ENCODE results near the gene CDC6.

CDC6 gene

GRCh38 chr17:40287494-40288369, at the start of gene CDC6:
CDC6 (plus strand) TSS chr17:40287879; CDS start chr17:40289421, 1,542 bp downstream.
- peak; percentile 100 for DNase-seq (ENCODE audit: low spot score)

- DNase-seq (ENCODE audit: low spot score): no peak
Measured at GRCh38 chr17:40241252-40241834, 46.3 kb upstream of the CDC6 start.

- no peak for DNase-seq (ENCODE audit: low spot score)
Measured at GRCh38 chr17:40242774-40243173, 44.9 kb upstream of the CDC6 start.

- DNase-seq (ENCODE audit: low spot score): no peak
Measured at GRCh38 chr17:40243761-40244160, 43.9 kb upstream of the CDC6 start.

DNA sequence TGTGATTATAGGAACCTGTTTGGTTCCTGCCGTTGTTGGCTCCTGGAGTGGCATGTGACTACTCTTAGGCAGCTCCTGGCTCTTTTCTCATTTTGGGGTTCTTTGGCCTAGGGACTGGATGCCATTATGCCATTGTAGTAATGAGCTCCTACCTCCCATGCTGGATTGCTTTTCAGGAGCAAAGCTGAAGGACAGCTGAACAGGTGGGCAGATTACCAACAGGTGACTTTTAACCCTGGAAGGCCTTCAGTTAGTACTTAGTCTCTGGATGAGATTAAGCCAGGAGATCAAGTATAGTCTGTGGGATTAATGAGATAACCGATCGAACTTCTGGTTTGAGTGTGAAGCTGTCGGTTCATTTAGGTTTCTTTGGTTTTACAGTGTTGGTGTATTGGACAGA, 43.4 kb upstream of the CDC6 start:
- DNase-seq (ENCODE audit: low spot score): no peak

GRCh38 chr17:40247926-40248495, 39.7 kb upstream of the CDC6 start:
- DNase-seq (ENCODE audit: low spot score): no peak

DNA sequence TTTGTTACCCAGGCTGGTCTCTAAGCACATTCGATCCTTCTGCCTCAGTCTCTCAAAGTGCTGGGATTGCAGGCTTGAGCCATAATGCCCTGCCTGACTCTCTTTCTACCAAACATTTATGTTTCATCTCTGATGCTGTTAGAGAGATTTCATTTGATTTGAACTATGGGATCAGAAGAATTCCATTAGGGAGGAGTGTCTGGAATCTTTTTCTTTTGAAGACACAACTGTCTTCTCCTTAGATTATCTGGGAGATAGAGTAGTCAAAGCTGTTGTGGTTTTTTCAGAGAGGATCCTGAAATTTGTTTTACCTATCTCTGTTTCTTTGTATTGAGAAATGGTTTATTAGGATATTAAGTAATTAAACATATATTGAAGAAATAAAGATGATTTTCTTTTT, 39.2 kb upstream of the CDC6 start:
- no peak for DNase-seq (ENCODE audit: low spot score)

DNA sequence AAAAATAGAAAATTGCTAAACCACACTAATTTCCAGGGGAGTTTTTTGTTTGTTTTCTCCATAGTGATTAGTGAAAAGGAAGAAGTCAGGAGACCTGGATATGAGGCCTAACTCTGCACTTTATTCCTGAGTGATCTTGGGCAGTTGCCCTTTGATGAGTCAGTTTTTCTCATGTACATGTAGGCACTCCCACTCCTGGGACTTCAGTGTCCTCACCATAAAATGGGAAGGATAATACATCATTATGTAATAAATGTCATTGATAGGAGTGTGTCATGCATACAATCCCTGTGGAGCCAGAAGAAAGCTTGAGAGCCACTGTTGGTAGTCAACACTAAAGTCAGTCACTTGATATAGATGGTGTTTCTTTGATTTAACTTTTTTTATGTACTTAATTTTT, 36.1 kb upstream of the CDC6 start:
- DNase-seq (ENCODE audit: low spot score): no peak

- DNase-seq (ENCODE audit: low spot score): no peak
Measured at GRCh38 chr17:40253565-40253964, 34.1 kb upstream of the CDC6 start.

DNA sequence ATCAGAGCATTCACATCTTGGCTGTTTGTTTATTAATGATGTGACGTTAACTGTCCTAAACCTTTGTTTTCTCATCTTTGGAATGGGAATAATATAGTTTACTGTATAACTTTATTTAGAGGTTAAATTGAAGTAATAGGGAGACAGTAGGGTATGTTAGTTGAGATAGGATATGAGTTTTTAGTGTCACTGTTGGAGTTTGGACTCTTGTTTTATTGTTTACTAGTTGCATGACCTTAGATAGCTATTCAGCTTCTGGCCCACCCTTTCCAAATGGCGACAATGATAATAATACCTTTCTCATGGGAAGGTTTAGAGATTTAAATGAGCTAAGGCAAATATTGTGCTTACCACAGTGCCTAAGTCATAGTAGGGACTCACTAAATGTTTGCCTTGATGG, 28.2 kb upstream of the CDC6 start:
- DNase-seq (ENCODE audit: low spot score): no peak

GRCh38 chr17:40260528-40260927, 27.2 kb upstream of the CDC6 start:
- DNase-seq (ENCODE audit: low spot score): no peak

GRCh38 chr17:40264458-40265185, 23.1 kb upstream of the CDC6 start:
- no peak for DNase-seq (ENCODE audit: low spot score)

DNA sequence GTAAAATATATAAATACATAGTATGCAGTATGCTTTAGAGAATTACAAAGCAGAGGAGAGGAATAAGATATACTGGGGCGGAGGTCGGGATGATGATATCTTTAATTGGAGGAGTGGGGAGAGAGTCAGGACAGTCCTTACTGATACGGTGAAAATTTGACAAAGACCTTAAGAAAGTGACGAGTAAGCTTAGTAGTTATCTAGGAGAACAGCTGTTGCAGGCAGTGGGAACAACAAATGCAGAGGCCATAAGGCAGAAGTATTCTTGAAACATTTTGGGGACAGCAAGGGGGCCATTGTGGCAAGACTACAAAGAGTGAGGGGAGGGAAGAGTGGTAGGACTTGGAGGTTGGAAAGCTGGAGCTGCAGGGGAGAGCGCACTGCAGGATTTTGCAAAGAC, 22.3 kb upstream of the CDC6 start:
- no peak for DNase-seq (ENCODE audit: low spot score)

DNA sequence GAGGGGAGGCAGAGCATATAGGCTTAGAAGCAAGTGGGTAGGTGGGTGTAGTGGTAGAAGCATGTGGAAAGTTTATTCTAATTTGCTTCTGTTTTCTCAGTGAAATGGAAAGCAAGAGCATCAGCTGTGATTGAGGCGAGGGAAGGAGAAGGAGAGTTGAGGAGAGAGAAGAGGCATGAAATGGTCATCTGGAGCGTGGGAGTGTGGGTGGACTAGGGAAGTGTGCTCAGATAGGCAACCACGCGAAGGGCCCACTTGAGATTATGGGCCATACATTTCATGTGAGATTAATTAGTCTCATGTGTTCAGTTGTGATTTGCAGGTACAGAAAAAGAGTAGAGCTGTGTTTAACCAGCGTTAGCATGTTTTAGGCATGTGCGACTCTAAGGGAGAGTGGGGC, 20.8 kb upstream of the CDC6 start:
- DNase-seq (ENCODE audit: low spot score): no peak

- no peak for DNase-seq (ENCODE audit: low spot score)
Measured at GRCh38 chr17:40268141-40268712, 19.5 kb upstream of the CDC6 start.

- DNase-seq (ENCODE audit: low spot score): no peak
Measured at GRCh38 chr17:40278414-40278813, 9.3 kb upstream of the CDC6 start.

DNA sequence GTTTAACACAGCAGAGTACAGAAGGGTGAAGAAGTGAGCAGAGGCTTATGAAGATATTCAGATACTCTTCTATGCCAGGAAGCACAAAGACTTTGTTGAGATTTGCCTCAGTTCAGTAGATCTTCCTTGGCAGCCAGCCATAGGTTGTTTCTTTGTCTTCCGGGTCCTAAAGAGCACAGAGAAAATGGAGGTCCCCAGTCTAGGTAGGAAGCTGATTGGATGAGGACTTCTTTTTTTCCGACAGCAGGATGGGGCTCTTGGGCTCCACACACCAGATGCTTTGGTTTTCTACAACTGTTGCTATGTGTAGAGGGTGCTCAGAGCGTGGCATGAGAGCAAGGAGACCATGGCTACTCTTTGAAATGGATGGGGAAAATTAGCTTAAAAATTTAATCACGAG, 8.3 kb upstream of the CDC6 start:
- no peak for DNase-seq (ENCODE audit: low spot score)

DNA sequence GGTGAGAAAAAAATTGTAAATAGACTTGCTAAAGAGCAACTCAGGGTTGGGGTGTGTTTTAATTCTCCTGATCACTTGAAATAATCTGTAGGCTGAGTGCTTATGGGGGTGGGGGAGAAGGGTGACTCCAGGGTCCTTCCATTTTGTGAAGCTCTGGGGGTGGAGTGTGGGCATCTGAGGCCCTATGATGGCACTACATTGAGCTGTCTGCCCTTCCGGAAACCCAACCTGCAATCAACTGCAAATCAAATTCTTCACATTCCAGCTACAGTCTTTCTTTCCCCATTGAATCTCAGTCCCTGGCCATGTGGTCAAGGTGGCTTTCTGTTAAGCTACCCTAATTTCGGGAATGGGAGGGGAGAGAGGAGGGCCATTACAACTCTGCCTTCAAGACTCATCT, 6.0 kb upstream of the CDC6 start:
- DNase-seq (ENCODE audit: low spot score): no peak

DNA sequence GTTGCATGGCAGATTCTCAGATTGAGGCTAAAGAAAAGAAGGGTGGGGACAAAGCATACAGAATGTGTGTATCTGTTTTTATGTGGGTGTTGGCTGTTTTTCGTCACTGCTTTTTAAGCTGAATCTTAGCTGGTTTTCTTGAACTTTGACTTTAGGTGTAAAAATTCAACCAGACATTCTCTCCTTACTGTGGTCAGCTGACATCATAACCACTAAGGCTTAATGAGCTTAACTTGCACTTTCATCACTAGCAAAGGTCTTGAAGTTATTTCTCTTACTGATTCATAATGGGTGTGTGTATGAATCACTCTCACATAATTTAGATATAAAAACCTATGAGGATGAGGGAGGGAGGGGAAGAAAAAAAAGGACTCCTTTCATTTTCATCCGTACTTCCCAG, 4.0 kb upstream of the CDC6 start:
- no peak for DNase-seq (ENCODE audit: low spot score)

GRCh38 chr17:40284085-40284713, 3.5 kb upstream of the CDC6 start:
- no peak for DNase-seq (ENCODE audit: low spot score)

- no peak for DNase-seq (ENCODE audit: low spot score)
Measured at GRCh38 chr17:40286473-40286872, 1.2 kb upstream of the CDC6 start.

DNA sequence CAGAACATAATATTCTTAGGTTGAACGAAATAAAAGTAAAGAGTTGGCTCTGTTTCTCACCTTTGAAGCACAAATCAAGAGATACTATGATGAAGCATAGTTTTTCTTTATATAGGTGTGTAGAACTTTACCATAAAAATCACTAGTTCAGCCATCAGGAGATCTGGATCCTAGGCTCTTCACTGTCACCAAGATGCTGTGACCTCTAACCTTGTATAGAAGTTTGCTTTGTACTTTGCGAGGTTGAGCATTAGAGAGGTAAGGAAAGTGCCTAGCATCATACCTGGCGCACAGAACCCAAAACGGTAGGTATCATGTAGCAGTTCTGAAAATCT, 553 bp upstream of the CDC6 start:
- no peak for DNase-seq (ENCODE audit: low spot score)
